ENCODE data around the gene RTN4RL2.
A peak's percentile ranks its signal among the peaks of the same experiment; 100 is the strongest.

Gene RTN4RL2

GRCh38 chr11:57479911-57480310 lies 19.6 kb downstream of the RTN4RL2 start:
- TF ChIP-seq ZNF384 (IDR thresholded peaks at IDR 0.05) (no peak), SP1 (IDR thresholded peaks at IDR 0.05) (no peak), BHLHE40 (IDR thresholded peaks at IDR 0.05; ENCODE audit: borderline replicate concordance) (no peak), HDGF (IDR thresholded peaks at IDR 0.05; ENCODE audit: borderline replicate concordance) (no peak), NFRKB (IDR thresholded peaks at IDR 0.05) (no peak), ARNT (IDR thresholded peaks at IDR 0.05) (no peak), PKNOX1 (IDR thresholded peaks at IDR 0.05) (no peak), ELF4 (IDR thresholded peaks at IDR 0.05) (no peak), TARDBP (IDR thresholded peaks at IDR 0.05) (no peak), CTBP1 (IDR thresholded peaks at IDR 0.05; ENCODE audit: borderline replicate concordance) (no peak), FOXA1 (IDR thresholded peaks at IDR 0.05) (no peak), FOXM1 (IDR thresholded peaks at IDR 0.05; ENCODE audit: borderline replicate concordance) (no peak), LEF1 (IDR thresholded peaks at IDR 0.05; ENCODE audit: borderline replicate concordance) (no peak), FOXK2 (IDR thresholded peaks at IDR 0.05) (no peak), L3MBTL2 (conservative IDR thresholded peaks at IDR 0.05) (no peak), SUZ12 (IDR thresholded peaks at IDR 0.05) (no peak)
- ChIA-PET CTCF (interaction anchor here (0.5 to 0.7 kb wide), 2 partner anchors 20 to 159 kb away, joined by 4 read pairs; partner anchors contain the start of gene RTN4RL2), POLR2A (no interaction called here)
- DNase-seq (ENCODE audit: extremely low spot score) = no peak

GRCh38 chr11:57480409-57481137 lies 20.2 kb downstream of the RTN4RL2 start:
- CTCF ChIA-PET = interaction anchor here (0.7 to 1.3 kb wide), 4 partner anchors 11 to 24 kb away, joined by 3 to 4 read pairs (median 4); partner anchors contain the start of gene RTN4RL2

GRCh38 chr11:57481315-57481714 lies 21.0 kb downstream of the RTN4RL2 start:
- no peak for DNase-seq (ENCODE audit: extremely low spot score)
- TF ChIP-seq L3MBTL2 (conservative IDR thresholded peaks at IDR 0.05) (no peak), ARNT (IDR thresholded peaks at IDR 0.05) (no peak), HDGF (IDR thresholded peaks at IDR 0.05; ENCODE audit: borderline replicate concordance) (no peak), TARDBP (IDR thresholded peaks at IDR 0.05) (no peak), ZNF384 (IDR thresholded peaks at IDR 0.05) (no peak), NFRKB (IDR thresholded peaks at IDR 0.05) (no peak)
- CTCF ChIA-PET = interaction anchor here (1.0 to 1.4 kb wide), 5 partner anchors 8 to 163 kb away, joined by 3 to 4 read pairs (median 3); no protein-coding TSS in a partner anchor
- POLR2A ChIA-PET = interaction anchor here (1.1 kb wide), 1 partner anchor 21 kb away, joined by 5 read pairs; the partner anchor contains the start of gene RTN4RL2

More at GRCh38 chr11:57480409-57481137, 20.2 kb downstream of the RTN4RL2 start:
- POLR2A ChIA-PET = interaction anchor here (1.1 kb wide), 1 partner anchor 21 kb away, joined by 5 read pairs; the partner anchor contains the start of gene RTN4RL2
- peak; percentile 78 for DNase-seq (ENCODE audit: extremely low spot score)
- TF ChIP-seq L3MBTL2 (conservative IDR thresholded peaks at IDR 0.05) (no peak), FOXA1 (IDR thresholded peaks at IDR 0.05) (no peak), NFRKB (IDR thresholded peaks at IDR 0.05) (no peak), PKNOX1 (IDR thresholded peaks at IDR 0.05) (no peak), FOXM1 (IDR thresholded peaks at IDR 0.05; ENCODE audit: borderline replicate concordance) (no peak), SUZ12 (IDR thresholded peaks at IDR 0.05) (no peak), HDGF (IDR thresholded peaks at IDR 0.05; ENCODE audit: borderline replicate concordance) (no peak), ELF4 (IDR thresholded peaks at IDR 0.05) (no peak), CTBP1 (IDR thresholded peaks at IDR 0.05; ENCODE audit: borderline replicate concordance) (no peak), ZNF384 (IDR thresholded peaks at IDR 0.05) (no peak), ARNT (IDR thresholded peaks at IDR 0.05) (no peak), FOXK2 (IDR thresholded peaks at IDR 0.05) (no peak), SP1 (IDR thresholded peaks at IDR 0.05) (no peak), BHLHE40 (IDR thresholded peaks at IDR 0.05; ENCODE audit: borderline replicate concordance) (no peak), LEF1 (IDR thresholded peaks at IDR 0.05; ENCODE audit: borderline replicate concordance) (no peak), TARDBP (IDR thresholded peaks at IDR 0.05) (no peak)

GRCh38 chr11:57481915-57482781 lies 21.8 kb downstream of the RTN4RL2 start:
- ChIA-PET POLR2A (interaction anchor here (1.1 kb wide), 1 partner anchor 22 kb away, joined by 5 read pairs; the partner anchor contains the start of gene RTN4RL2), CTCF (interaction anchor here (1.2 to 3.9 kb wide), 8 partner anchors 8 to 162 kb away, joined by 3 to 27 read pairs (median 6); partner anchors contain the start of gene RTN4RL2)
- DNase-seq (ENCODE audit: extremely low spot score) = no peak
- TF ChIP-seq CTBP1 (IDR thresholded peaks at IDR 0.05; ENCODE audit: borderline replicate concordance) = no peak
- no peak for TF ChIP-seq NFRKB (IDR thresholded peaks at IDR 0.05)
- TF ChIP-seq ARNT (IDR thresholded peaks at IDR 0.05) = no peak
- TF ChIP-seq TARDBP (IDR thresholded peaks at IDR 0.05) = no peak

GRCh38 chr11:57482782-57483561 lies 22.6 kb downstream of the RTN4RL2 start:
- ChIA-PET CTCF (interaction anchor here (0.7 to 3.9 kb wide), 9 partner anchors 9 to 158 kb away, joined by 3 to 27 read pairs (median 5); partner anchors contain the start of gene RTN4RL2), POLR2A (interaction anchor here (1.4 kb wide), 1 partner anchor 25 kb away, joined by 6 read pairs; no protein-coding TSS in a partner anchor)
- TF ChIP-seq ARNT (IDR thresholded peaks at IDR 0.05) = no peak
- TF ChIP-seq FOXA1 (IDR thresholded peaks at IDR 0.05) = no peak
- no peak for TF ChIP-seq LEF1 (IDR thresholded peaks at IDR 0.05; ENCODE audit: borderline replicate concordance)
- no peak for TF ChIP-seq NFRKB (IDR thresholded peaks at IDR 0.05)
- no peak for TF ChIP-seq FOXK2 (IDR thresholded peaks at IDR 0.05)
- no peak for TF ChIP-seq CTBP1 (IDR thresholded peaks at IDR 0.05; ENCODE audit: borderline replicate concordance)
- no peak for TF ChIP-seq TARDBP (IDR thresholded peaks at IDR 0.05)
- no peak for TF ChIP-seq PKNOX1 (IDR thresholded peaks at IDR 0.05)
- no peak for TF ChIP-seq BHLHE40 (IDR thresholded peaks at IDR 0.05; ENCODE audit: borderline replicate concordance)
- no peak for TF ChIP-seq L3MBTL2 (conservative IDR thresholded peaks at IDR 0.05)
- no peak for TF ChIP-seq ELF4 (IDR thresholded peaks at IDR 0.05)
- no peak for TF ChIP-seq HDGF (IDR thresholded peaks at IDR 0.05; ENCODE audit: borderline replicate concordance)
- TF ChIP-seq FOXM1 (IDR thresholded peaks at IDR 0.05; ENCODE audit: borderline replicate concordance) = no peak
- TF ChIP-seq ZNF384 (IDR thresholded peaks at IDR 0.05) = no peak
- TF ChIP-seq SUZ12 (IDR thresholded peaks at IDR 0.05) = no peak
- TF ChIP-seq SP1 (IDR thresholded peaks at IDR 0.05) = no peak
- DNase-seq (ENCODE audit: extremely low spot score) = no peak

Measured in HEK293T (cell line).